Measurements from ENCODE around the gene LRP4. TPM values are rescaled to one million over a fixed set of nuclear protein-coding genes. Genes with fewer than 3 reads are reported as not detected.

The LRP4 gene
- total RNA-seq, 1 experiment from 2014 or later = 11.6 TPM

DNA sequence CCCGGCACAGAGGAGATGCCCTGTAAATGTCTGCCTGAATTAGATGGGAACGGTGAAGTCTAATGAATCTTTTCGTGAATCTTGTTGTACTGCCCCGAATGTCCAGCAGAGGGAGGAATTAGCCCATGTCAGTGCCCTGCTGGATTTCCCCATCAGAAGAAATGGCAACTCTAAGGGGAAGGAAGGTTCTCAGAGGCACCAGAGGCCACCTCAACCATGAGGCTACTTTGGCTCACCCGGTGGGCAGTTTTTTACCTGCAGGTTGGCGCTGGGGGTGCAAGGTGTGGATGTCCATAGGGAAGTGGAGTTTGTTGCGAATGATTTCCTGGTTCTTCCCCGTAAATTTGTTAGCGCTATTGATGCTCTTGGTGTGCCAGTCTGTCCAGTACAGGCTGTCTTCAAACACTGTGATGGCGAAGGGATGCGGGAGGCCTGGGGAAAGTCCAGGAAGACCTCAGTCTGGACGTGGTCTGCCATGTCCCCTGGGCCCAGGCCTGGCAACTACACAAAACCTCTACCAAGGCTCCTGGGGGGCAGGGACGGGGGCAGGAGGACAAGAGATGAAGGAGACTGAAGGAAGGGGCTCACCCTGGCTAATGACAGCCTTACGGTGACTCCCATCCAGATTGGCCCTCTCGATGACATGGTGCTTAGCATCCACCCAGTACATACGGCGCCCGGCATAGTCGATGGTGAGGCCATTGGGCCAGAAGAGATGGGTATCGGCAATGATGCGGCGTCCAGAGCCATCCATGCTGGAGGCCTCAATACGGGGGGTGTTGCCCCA is 28.5 kb downstream of the LRP4 start:
- H3K27me3 Mint-ChIP-seq (ENCODE audit: low read depth) = no peaks in the 10 kb centered on the region
- Histone ChIP-seq H3K27me3 (ENCODE audit: insufficient read depth, low read length) (no peaks in the 10 kb centered on the region), H3K27ac (ENCODE audit: insufficient read length, low read depth, low read length) (no peak overlapping the region), H3K14ac (ENCODE audit: insufficient read depth, low read length) (no peak overlapping the region), H3K18ac (ENCODE audit: insufficient read length, low read depth, low read length) (no peak overlapping the region), H3K4ac (ENCODE audit: low read depth, low read length) (no peak overlapping the region), H3K23ac (ENCODE audit: insufficient read length, low read depth, low read length) (no peak overlapping the region), H3K56ac (ENCODE audit: insufficient read length, low read depth, low read length) (no peak overlapping the region), H3K4me1 (ENCODE audit: insufficient read depth, low read length) (no peaks in the 10 kb centered on the region), H3K9ac (ENCODE audit: extremely low read depth, insufficient read length, low read length) (no peak overlapping the region), H3K4me2 (ENCODE audit: insufficient read depth, insufficient read length, low read length) (no peak overlapping the region), H4K8ac (replicated peaks; ENCODE audit: insufficient read length, low read depth, low read length) (no peak overlapping the region), H4K91ac (ENCODE audit: insufficient read length, low read depth, low read length) (no peak overlapping the region), H2BK12ac (ENCODE audit: insufficient read length, low read depth, low read length) (no peak overlapping the region), H2AK5ac (ENCODE audit: insufficient read length, low read length) (no peak overlapping the region), H2BK120ac (ENCODE audit: low read depth, low read length, poor library complexity, severe bottlenecking) (no peak overlapping the region), H3T11ph (ENCODE audit: low read length) (no peak overlapping the region), H3K23me2 (ENCODE audit: insufficient read length, low read depth, low read length, poor library complexity, severe bottlenecking) (no peaks in the 10 kb centered on the region), H3K79me2 (ENCODE audit: insufficient read depth, low read length) (no peaks in the 10 kb centered on the region), H4K5ac (ENCODE audit: insufficient read length, low read depth, low read length) (no peak overlapping the region), H3K9me3 (ENCODE audit: control insufficient read depth, low read depth, low read length) (no peaks in the 10 kb centered on the region), H3K79me1 (ENCODE audit: insufficient read depth, low read depth, low read length, poor library complexity, severe bottlenecking) (no peaks in the 10 kb centered on the region), H2BK5ac (ENCODE audit: insufficient read length, low read length) (no peak overlapping the region), H2BK15ac (ENCODE audit: low read depth, low read length) (no peak overlapping the region), H2AFZ (ENCODE audit: low read length) (no peak overlapping the region), H4K20me1 (ENCODE audit: control insufficient read depth, insufficient read depth, insufficient read length) (peaks cover 3% of the 10 kb centered on the region), H2BK20ac (ENCODE audit: low read depth, low read length, poor library complexity, severe bottlenecking) (no peak overlapping the region)
- H3K9me3 Mint-ChIP-seq = peaks cover 0 to 4% of the 10 kb centered on the region in 2 experiments; a peak in 1 of 5 replicates
- no CpG with 5 or more reads among the region's 23 CpGs for WGBS (ENCODE audit: extremely low coverage, insufficient read length, low lambda C conversion rate)
- DNase-seq = peak; percentile 72
- TF ChIP-seq, protein P1, sequence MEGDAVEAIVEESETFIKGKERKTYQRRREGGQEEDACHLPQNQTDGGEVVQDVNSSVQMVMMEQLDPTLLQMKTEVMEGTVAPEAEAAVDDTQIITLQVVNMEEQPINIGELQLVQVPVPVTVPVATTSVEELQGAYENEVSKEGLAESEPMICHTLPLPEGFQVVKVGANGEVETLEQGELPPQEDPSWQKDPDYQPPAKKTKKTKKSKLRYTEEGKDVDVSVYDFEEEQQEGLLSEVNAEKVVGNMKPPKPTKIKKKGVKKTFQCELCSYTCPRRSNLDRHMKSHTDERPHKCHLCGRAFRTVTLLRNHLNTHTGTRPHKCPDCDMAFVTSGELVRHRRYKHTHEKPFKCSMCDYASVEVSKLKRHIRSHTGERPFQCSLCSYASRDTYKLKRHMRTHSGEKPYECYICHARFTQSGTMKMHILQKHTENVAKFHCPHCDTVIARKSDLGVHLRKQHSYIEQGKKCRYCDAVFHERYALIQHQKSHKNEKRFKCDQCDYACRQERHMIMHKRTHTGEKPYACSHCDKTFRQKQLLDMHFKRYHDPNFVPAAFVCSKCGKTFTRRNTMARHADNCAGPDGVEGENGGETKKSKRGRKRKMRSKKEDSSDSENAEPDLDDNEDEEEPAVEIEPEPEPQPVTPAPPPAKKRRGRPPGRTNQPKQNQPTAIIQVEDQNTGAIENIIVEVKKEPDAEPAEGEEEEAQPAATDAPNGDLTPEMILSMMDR (conservative IDR thresholded peaks at IDR 0.05) = peak; percentile 88
- H3K27ac Mint-ChIP-seq = peak overlapping the region in 1 of 3 experiments; percentile 39; a peak in 1 of 7 replicates
- H3K4me3 Mint-ChIP-seq = no peak overlapping the region
- peaks cover 37 to 42% (median 41%) of the 10 kb centered on the region in 3 experiments for H3K36me3 Mint-ChIP-seq (ENCODE audit: insufficient read depth in 1 of 3, low read depth in 3 of 3)
- peaks cover 0 to 3% of the 10 kb centered on the region in 2 experiments; a peak in 1 of 4 replicates for H3K4me1 Mint-ChIP-seq
